HepG2 (cell line): ENCODE measurements around the gene SLCO3A1.

Experiments
- HES4 ChIP-seq: sonication (generic); formaldehyde crosslinking; IDR thresholded peaks from 2 replicates; pipeline ENCODE4 v1.9.0; 2021; ENCODE audit warnings: mild to moderate bottlenecking, missing genetic modification reagents, borderline replicate concordance
- HMGA1 ChIP-seq: sonication (generic); formaldehyde crosslinking; conservative IDR thresholded peaks from 2 replicates; pipeline ENCODE4 v1.4.0; 2020; ENCODE audit warnings: missing genetic modification reagents
- PCBP1 ChIP-seq: fragments of 200-400 bp; formaldehyde crosslinking; IDR thresholded peaks from 2 replicates; pipeline ENCODE4 v1.6.1; 2017; ENCODE audit warnings: mild to moderate bottlenecking, low read depth, low read length, borderline replicate concordance
- TF ChIP-seq, protein P1 (sequence below): sonication (generic); formaldehyde crosslinking; IDR thresholded peaks from 2 replicates; pipeline ENCODE4 v1.4.0; 2020; ENCODE audit warnings: missing genetic modification reagents

DNA sequence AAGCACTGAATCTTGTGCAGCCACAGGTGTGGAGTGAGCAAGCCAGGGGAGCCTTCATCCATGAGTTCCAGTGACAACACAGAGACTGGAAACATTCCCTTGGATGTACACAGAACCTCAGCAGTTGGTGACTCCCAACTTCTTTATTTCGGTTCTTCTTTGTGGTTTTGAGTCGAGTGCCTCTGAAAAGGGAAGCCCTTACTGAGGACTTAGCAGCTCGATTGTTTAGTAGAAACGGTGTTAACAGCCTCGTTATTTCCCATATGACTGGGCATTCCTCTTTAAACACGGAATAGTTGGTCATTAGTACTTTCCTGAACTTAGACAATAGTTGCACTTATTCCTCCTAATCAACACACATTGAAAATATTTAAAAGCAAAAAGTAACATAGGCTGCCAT is 7.7 kb downstream of the SLCO3A1 start:
- TF ChIP-seq, protein P1, sequence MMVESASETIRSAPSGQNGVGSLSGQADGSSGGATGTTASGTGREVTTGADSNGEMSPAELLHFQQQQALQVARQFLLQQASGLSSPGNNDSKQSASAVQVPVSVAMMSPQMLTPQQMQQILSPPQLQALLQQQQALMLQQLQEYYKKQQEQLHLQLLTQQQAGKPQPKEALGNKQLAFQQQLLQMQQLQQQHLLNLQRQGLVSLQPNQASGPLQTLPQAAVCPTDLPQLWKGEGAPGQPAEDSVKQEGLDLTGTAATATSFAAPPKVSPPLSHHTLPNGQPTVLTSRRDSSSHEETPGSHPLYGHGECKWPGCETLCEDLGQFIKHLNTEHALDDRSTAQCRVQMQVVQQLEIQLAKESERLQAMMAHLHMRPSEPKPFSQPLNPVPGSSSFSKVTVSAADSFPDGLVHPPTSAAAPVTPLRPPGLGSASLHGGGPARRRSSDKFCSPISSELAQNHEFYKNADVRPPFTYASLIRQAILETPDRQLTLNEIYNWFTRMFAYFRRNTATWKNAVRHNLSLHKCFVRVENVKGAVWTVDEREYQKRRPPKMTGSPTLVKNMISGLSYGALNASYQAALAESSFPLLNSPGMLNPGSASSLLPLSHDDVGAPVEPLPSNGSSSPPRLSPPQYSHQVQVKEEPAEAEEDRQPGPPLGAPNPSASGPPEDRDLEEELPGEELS = no peak
- TF ChIP-seq PCBP1 = no peak
- TF ChIP-seq HMGA1 (CRISPR knock-in tag) = no peak
- no peak for TF ChIP-seq HES4 (CRISPR knock-in tag)
